SK-N-MC (cell line): Measurements from ENCODE around the gene CRELD1.

Experiments used
- EZH2 ChIP-seq: fragments of 200-600 bp; sonication (generic); IDR thresholded peaks from one replicate; pipeline ENCODE4 v1.6.1; 2017; ENCODE audit warnings: antibody characterized with exemption
- FOXP2 ChIP-seq: optimal IDR thresholded peaks from 2 replicates; pipeline ENCODE3; 2011; ENCODE audit warnings: mild to moderate bottlenecking, moderate library complexity; ENCODE audit not compliant: insufficient read depth; ENCODE audit errors: extremely low read length, control extremely low read depth
- POLR2AphosphoS5 ChIP-seq: IDR thresholded peaks from 2 replicates; pipeline ENCODE4 v1.6.1; 2012; ENCODE audit warnings: mild to moderate bottlenecking, low read depth, low read length, borderline replicate concordance

GRCh38 chr3:9949115-9949514 lies 15.5 kb downstream of the CRELD1 start:
- no peak for TF ChIP-seq POLR2AphosphoS5
- TF ChIP-seq EZH2: no peak
- no peak for TF ChIP-seq FOXP2
